ENCODE measurements around the gene MTG1. TPM values are rescaled to one million over a fixed set of nuclear protein-coding genes. Genes with fewer than 3 reads are reported as not detected.
"Not testable (repeated sequence)": the region's sequence is repeated elsewhere in the genome, so short reads cannot be mapped to it uniquely, and the experiment has no call there.

MTG1 gene
- polyA plus RNA-seq, 2 donors = 36.7 to 44.4 TPM

GRCh38 chr10:133432789-133433188 is 38.8 kb downstream of the MTG1 start:
- H3K4me3 ChIP-seq (ENCODE audit: low read depth in 1 of 2, low read length in 2 of 2); H3K27ac ChIP-seq (ENCODE audit: low read depth in 2 of 2, low read length in 1 of 2); H3K9me3 ChIP-seq (ENCODE audit: control insufficient read depth in 2 of 2, insufficient read depth in 1 of 2, low read depth in 1 of 2, low read length in 1 of 2); H3K27me3 ChIP-seq (ENCODE audit: control insufficient read depth in 1 of 2, insufficient read depth in 2 of 2, low read length in 2 of 2); H3K36me3 ChIP-seq (ENCODE audit: control insufficient read depth in 2 of 2, insufficient read depth in 2 of 2, low read length in 1 of 2); H3K4me1 ChIP-seq (ENCODE audit: control insufficient read depth in 2 of 2, insufficient read depth in 2 of 2, low read length in 1 of 2): not testable (repeated sequence)
- WGBS, 2 donors = 61% methylated on average over 3 of the region's 25 CpGs; no CpG with 5 or more reads in 1 of the 2 donors

GRCh38 chr10:133438711-133439273 is 44.8 kb downstream of the MTG1 start:
- Histone ChIP-seq H3K36me3 (ENCODE audit: control insufficient read depth in 2 of 2, insufficient read depth in 2 of 2, low read length in 1 of 2) (no peaks in the 10 kb centered on the region), H3K4me3 (ENCODE audit: low read depth in 1 of 2, low read length in 2 of 2) (no peak overlapping the region), H3K4me1 (ENCODE audit: control insufficient read depth in 2 of 2, insufficient read depth in 2 of 2, low read length in 1 of 2) (peaks cover 0 to 5% of the 10 kb centered on the region in 2 donors), H3K27ac (ENCODE audit: low read depth in 2 of 2, low read length in 1 of 2) (no peak overlapping the region), H3K27me3 (ENCODE audit: control insufficient read depth in 1 of 2, insufficient read depth in 2 of 2, low read length in 2 of 2) (no peaks in the 10 kb centered on the region), H3K9me3 (ENCODE audit: control insufficient read depth in 2 of 2, insufficient read depth in 1 of 2, low read depth in 1 of 2, low read length in 1 of 2) (no peaks in the 10 kb centered on the region)
- WGBS, 2 donors = 73 to 78% methylated on average over 11 of the region's 11 CpGs

GRCh38 chr10:133439517-133440461 is 45.8 kb downstream of the MTG1 start:
- WGBS, 2 donors = 91 to 94% methylated on average over 25 of the region's 25 CpGs
- H3K4me1 ChIP-seq (ENCODE audit: control insufficient read depth in 2 of 2, insufficient read depth in 2 of 2, low read length in 1 of 2) = peaks cover 0 to 5% of the 10 kb centered on the region in 2 donors
- H3K9me3 ChIP-seq (ENCODE audit: control insufficient read depth in 2 of 2, insufficient read depth in 1 of 2, low read depth in 1 of 2, low read length in 1 of 2) = no peaks in the 10 kb centered on the region
- H3K36me3 ChIP-seq (ENCODE audit: control insufficient read depth in 2 of 2, insufficient read depth in 2 of 2, low read length in 1 of 2) = no peaks in the 10 kb centered on the region
- H3K27me3 ChIP-seq (ENCODE audit: control insufficient read depth in 1 of 2, insufficient read depth in 2 of 2, low read length in 2 of 2) = no peaks in the 10 kb centered on the region
- H3K4me3 ChIP-seq (ENCODE audit: low read depth in 1 of 2, low read length in 2 of 2) = no peak overlapping the region
- H3K27ac ChIP-seq (ENCODE audit: low read depth in 2 of 2, low read length in 1 of 2) = no peak overlapping the region

- 96% methylated on average over 18 of the region's 18 CpGs for whole genome bisulfite sequencing, 2 donors
- Histone ChIP-seq H3K27ac (ENCODE audit: low read depth in 2 of 2, low read length in 1 of 2) (no peak overlapping the region), H3K36me3 (ENCODE audit: control insufficient read depth in 2 of 2, insufficient read depth in 2 of 2, low read length in 1 of 2) (no peaks in the 10 kb centered on the region), H3K9me3 (ENCODE audit: control insufficient read depth in 2 of 2, insufficient read depth in 1 of 2, low read depth in 1 of 2, low read length in 1 of 2) (peaks cover 0 to 7% of the 10 kb centered on the region in 2 donors), H3K4me3 (ENCODE audit: low read depth in 1 of 2, low read length in 2 of 2) (no peak overlapping the region), H3K27me3 (ENCODE audit: control insufficient read depth in 1 of 2, insufficient read depth in 2 of 2, low read length in 2 of 2) (no peaks in the 10 kb centered on the region), H3K4me1 (ENCODE audit: control insufficient read depth in 2 of 2, insufficient read depth in 2 of 2, low read length in 1 of 2) (peaks cover 0 to 5% of the 10 kb centered on the region in 2 donors)
Observed at GRCh38 chr10:133440633-133441285, 46.8 kb downstream of the MTG1 start.

- not testable (repeated sequence) for H3K36me3 ChIP-seq (ENCODE audit: control insufficient read depth in 2 of 2, insufficient read depth in 2 of 2, low read length in 1 of 2); H3K4me3 ChIP-seq (ENCODE audit: low read depth in 1 of 2, low read length in 2 of 2); H3K4me1 ChIP-seq (ENCODE audit: control insufficient read depth in 2 of 2, insufficient read depth in 2 of 2, low read length in 1 of 2); H3K9me3 ChIP-seq (ENCODE audit: control insufficient read depth in 2 of 2, insufficient read depth in 1 of 2, low read depth in 1 of 2, low read length in 1 of 2); H3K27me3 ChIP-seq (ENCODE audit: control insufficient read depth in 1 of 2, insufficient read depth in 2 of 2, low read length in 2 of 2); H3K27ac ChIP-seq (ENCODE audit: low read depth in 2 of 2, low read length in 1 of 2)
- WGBS, 2 donors = 79 to 88% methylated on average over 9 to 13 of the region's 21 CpGs
Observed at GRCh38 chr10:133441356-133441755, 47.4 kb downstream of the MTG1 start.

GRCh38 chr10:133441780-133442179 is 47.8 kb downstream of the MTG1 start:
- Histone ChIP-seq H3K4me3 (ENCODE audit: low read depth in 1 of 2, low read length in 2 of 2) (no peak overlapping the region), H3K27me3 (ENCODE audit: control insufficient read depth in 1 of 2, insufficient read depth in 2 of 2, low read length in 2 of 2) (no peaks in the 10 kb centered on the region)
- 72 to 84% methylated on average over 10 to 12 of the region's 12 CpGs for WGBS, 2 donors

GRCh38 chr10:133442191-133442966 is 48.4 kb downstream of the MTG1 start:
- no peaks in the 10 kb centered on the region for H3K27me3 ChIP-seq (ENCODE audit: control insufficient read depth in 1 of 2, insufficient read depth in 2 of 2, low read length in 2 of 2)
- H3K9me3 ChIP-seq (ENCODE audit: control insufficient read depth in 2 of 2, insufficient read depth in 1 of 2, low read depth in 1 of 2, low read length in 1 of 2) = peaks cover 11 to 15% of the 10 kb centered on the region in 2 donors
- 79 to 80% methylated on average over 23 of the region's 23 CpGs for WGBS, 2 donors
- H3K27ac ChIP-seq (ENCODE audit: low read depth in 2 of 2, low read length in 1 of 2) = no peak overlapping the region
- no peaks in the 10 kb centered on the region for H3K36me3 ChIP-seq (ENCODE audit: control insufficient read depth in 2 of 2, insufficient read depth in 2 of 2, low read length in 1 of 2)
- no peak overlapping the region for H3K4me3 ChIP-seq (ENCODE audit: low read depth in 1 of 2, low read length in 2 of 2)
- H3K4me1 ChIP-seq (ENCODE audit: control insufficient read depth in 2 of 2, insufficient read depth in 2 of 2, low read length in 1 of 2) = peaks cover 0 to 5% of the 10 kb centered on the region in 2 donors

More at GRCh38 chr10:133441780-133442179, 47.8 kb downstream of the MTG1 start:
- Histone ChIP-seq H3K4me1 (ENCODE audit: control insufficient read depth in 2 of 2, insufficient read depth in 2 of 2, low read length in 1 of 2) (peaks cover 0 to 5% of the 10 kb centered on the region in 2 donors), H3K36me3 (ENCODE audit: control insufficient read depth in 2 of 2, insufficient read depth in 2 of 2, low read length in 1 of 2) (no peaks in the 10 kb centered on the region), H3K27ac (ENCODE audit: low read depth in 2 of 2, low read length in 1 of 2) (no peak overlapping the region), H3K9me3 (ENCODE audit: control insufficient read depth in 2 of 2, insufficient read depth in 1 of 2, low read depth in 1 of 2, low read length in 1 of 2) (peaks cover 8 to 12% of the 10 kb centered on the region in 2 donors)

GRCh38 chr10:133442967-133443924 is 49.3 kb downstream of the MTG1 start:
- no peak overlapping the region for H3K4me3 ChIP-seq (ENCODE audit: low read depth in 1 of 2, low read length in 2 of 2)
- no peak overlapping the region for H3K27ac ChIP-seq (ENCODE audit: low read depth in 2 of 2, low read length in 1 of 2)
- H3K4me1 ChIP-seq (ENCODE audit: control insufficient read depth in 2 of 2, insufficient read depth in 2 of 2, low read length in 1 of 2) = peaks cover 0 to 5% of the 10 kb centered on the region in 2 donors
- H3K27me3 ChIP-seq (ENCODE audit: control insufficient read depth in 1 of 2, insufficient read depth in 2 of 2, low read length in 2 of 2) = no peaks in the 10 kb centered on the region
- WGBS, 2 donors = 86 to 91% methylated on average over 16 of the region's 16 CpGs
- H3K36me3 ChIP-seq (ENCODE audit: control insufficient read depth in 2 of 2, insufficient read depth in 2 of 2, low read length in 1 of 2) = no peaks in the 10 kb centered on the region
- H3K9me3 ChIP-seq (ENCODE audit: control insufficient read depth in 2 of 2, insufficient read depth in 1 of 2, low read depth in 1 of 2, low read length in 1 of 2) = peaks cover 11 to 15% of the 10 kb centered on the region in 2 donors

Measured in esophagus (tissue), 2 donors.